GM20000 (cell line): Measurements from ENCODE around the gene SPEM2.

Experiments
- DNase-seq: peaks from one replicate; pipeline ENCODE4 v3.0.0; 2012; ENCODE audit warnings: low spot score
- CTCF ChIP-seq: IDR thresholded peaks from 2 replicates; pipeline ENCODE4 v1.5.1; 2012; ENCODE audit warnings: mild to moderate bottlenecking, control low read depth; ENCODE audit errors: extremely low read depth, missing control alignments

The SPEM2 gene

GRCh38 chr17:7409716-7410115 lies 15.7 kb upstream of the SPEM2 start:
- TF ChIP-seq CTCF = no peak
- no peak for DNase-seq

- DNase-seq = no peak
- TF ChIP-seq CTCF = no peak
These were observed 14.6 kb upstream of the SPEM2 start for GRCh38 chr17:7410634-7411426.

- TF ChIP-seq CTCF = no peak
- DNase-seq = no peak
These were observed 14.0 kb upstream of the SPEM2 start for GRCh38 chr17:7411427-7411750.

- TF ChIP-seq CTCF = no peak
- DNase-seq = no peak
These were observed 11.9 kb upstream of the SPEM2 start for GRCh38 chr17:7413346-7413985.

GRCh38 chr17:7414837-7415236 lies 10.6 kb upstream of the SPEM2 start:
- DNase-seq = no peak
- no peak for TF ChIP-seq CTCF

GRCh38 chr17:7415784-7416183 lies 9.6 kb upstream of the SPEM2 start:
- TF ChIP-seq CTCF = no peak
- no peak for DNase-seq

GRCh38 chr17:7416323-7416722 lies 9.1 kb upstream of the SPEM2 start:
- no peak for TF ChIP-seq CTCF
- DNase-seq = no peak
